Common myeloid progenitor, CD34-positive (primary cell): ENCODE results near the gene RCL1.

Experiments used
- CTCF ChIA-PET: fragments of 350-600 bp; sonication (Branson Sonifier 250); formaldehyde crosslinking; loops from one replicate; lab custom pipeline; 2021; ENCODE audit warnings: antibody characterized with exemption; lab: Charles Lee
- POLR2A ChIA-PET: fragments of 350-600 bp; sonication (Branson Sonifier 250); formaldehyde crosslinking; loops from one replicate; lab custom pipeline; 2021; ENCODE audit warnings: antibody characterized with exemption; lab: Charles Lee
- DNase-seq, 3 donors: peaks; one replicate each; pipeline versions ENCODE4 v3.0.0 to v3.0.0-alpha.2; 2013
- H3K27ac ChIP-seq, 2 experiments: 1 replicate in 1 of 2; 2 replicates in 1 of 2; pipeline ENCODE4 v1.7.0; 2013; ENCODE audit warnings: inconsistent platforms in 2 of 2, low read length in 2 of 2, mild to moderate bottlenecking in 2 of 2, low read depth in 1 of 2, moderate library complexity in 1 of 2; ENCODE audit not compliant: severe bottlenecking in 2 of 2, insufficient read depth in 1 of 2, poor library complexity in 1 of 2
- H3K27me3 ChIP-seq, 5 experiments: replicated peaks in 2 of 5; 1 replicate in 3 of 5; 2 replicates in 2 of 5; pipeline versions ENCODE4 v1.6.1 to v1.7.0; 2013; ENCODE audit warnings: low read length in 4 of 5, mild to moderate bottlenecking in 2 of 5, moderate library complexity in 2 of 5, inconsistent platforms in 1 of 5; ENCODE audit not compliant: insufficient read depth in 5 of 5, control insufficient read depth in 4 of 5
- H3K36me3 ChIP-seq, 4 experiments: 1 replicate in 2 of 4; 2 replicates in 2 of 4; pipeline versions ENCODE4 v1.6.1 to v1.7.0; 2013; ENCODE audit warnings: low read length in 3 of 4, control low read depth in 1 of 4, mild to moderate bottlenecking in 1 of 4; ENCODE audit not compliant: control insufficient read depth in 4 of 4, insufficient read depth in 4 of 4
- H3K4me1 ChIP-seq, 4 experiments: 1 replicate in 3 of 4; 2 replicates in 1 of 4; pipeline versions ENCODE4 v1.6.1 to v1.7.1; 2013; ENCODE audit warnings: low read length in 3 of 4, mild to moderate bottlenecking in 3 of 4, control low read depth in 1 of 4, inconsistent platforms in 1 of 4, moderate library complexity in 1 of 4; ENCODE audit not compliant: control insufficient read depth in 4 of 4, insufficient read depth in 4 of 4; ENCODE audit errors: control extremely low read depth in 1 of 4
- H3K4me3 ChIP-seq, 7 experiments: 1 replicate in 4 of 7; 2 replicates in 3 of 7; pipeline versions ENCODE4 v1.5.1 to v1.7.0; 2013; ENCODE audit warnings: mild to moderate bottlenecking in 7 of 7, low read length in 6 of 7, moderate library complexity in 6 of 7, inconsistent platforms in 2 of 7, low read depth in 2 of 7, control low read depth in 1 of 7; ENCODE audit not compliant: insufficient read depth in 4 of 7, control insufficient read depth in 1 of 7; ENCODE audit errors: extremely low read depth in 1 of 7
- H3K9me3 ChIP-seq, 5 experiments: 1 replicate in 4 of 5; 2 replicates in 1 of 5; pipeline versions ENCODE4 v1.6.1 to v1.7.1; 2013; ENCODE audit warnings: low read length in 4 of 5, mild to moderate bottlenecking in 2 of 5, inconsistent platforms in 1 of 5, low read depth in 1 of 5, moderate library complexity in 1 of 5; ENCODE audit not compliant: control insufficient read depth in 4 of 5, insufficient read depth in 2 of 5; ENCODE audit errors: control extremely low read depth in 1 of 5
- WGBS: methylation state at CpG from one replicate; pipeline ENCODE4 v1.1.5; 2013; ENCODE audit not compliant: insufficient coverage; 5-methylcytosine and 5-hydroxymethylcytosine counted together

RCL1 gene

DNA sequence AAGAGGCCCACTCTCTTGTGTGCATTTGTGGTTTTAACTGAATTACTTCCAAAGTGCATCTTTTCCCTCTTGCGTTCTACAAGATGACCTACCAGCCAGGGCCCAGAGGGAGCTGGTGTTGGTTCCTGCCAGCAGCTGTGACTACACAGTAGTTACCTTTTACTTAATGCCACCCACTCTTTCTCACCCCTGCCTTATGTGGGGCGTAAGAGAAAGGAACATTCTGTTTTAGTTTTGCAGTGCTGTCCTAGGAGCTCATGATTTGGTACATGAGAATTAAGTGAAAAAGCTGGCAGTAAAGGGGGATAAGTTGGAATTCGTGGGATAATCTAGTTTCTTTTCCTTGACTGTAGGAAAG lies 45.4 kb downstream of the RCL1 start:
- Histone ChIP-seq H3K4me3 (no peak overlapping the region), H3K36me3 (peaks cover 6 to 63% (median 31%) of the 10 kb centered on the region in 4 experiments), H3K27ac (no peak overlapping the region), H3K27me3 (no peaks in the 10 kb centered on the region), H3K4me1 (no peaks in the 10 kb centered on the region), H3K9me3 (no peaks in the 10 kb centered on the region)
- no peak for DNase-seq
- POLR2A ChIA-PET: no interaction called here
- no CpG with 5 or more reads among the region's 3 CpGs for WGBS
- CTCF ChIA-PET: interaction anchor here (0.7 to 1.5 kb wide), 5 partner anchors 10 to 76 kb away, joined by 3 to 4 read pairs (median 4); no protein-coding TSS in a partner anchor

- DNase-seq: no peak
- ChIA-PET POLR2A (interaction anchor here (0.6 kb wide), 1 partner anchor 72 kb away, joined by 3 read pairs; no protein-coding TSS in a partner anchor), CTCF (interaction anchor here (1.5 kb wide), 2 partner anchors 15 to 70 kb away, joined by 4 read pairs; no protein-coding TSS in a partner anchor)
- Histone ChIP-seq H3K36me3 (peaks cover 7 to 68% (median 32%) of the 10 kb centered on the region in 4 experiments), H3K4me3 (no peak overlapping the region), H3K27ac (no peak overlapping the region), H3K27me3 (no peaks in the 10 kb centered on the region), H3K9me3 (no peaks in the 10 kb centered on the region), H3K4me1 (no peaks in the 10 kb centered on the region)
- WGBS: 100% methylated on average over 1 of the region's 1 CpG
These were observed 46.7 kb downstream of the RCL1 start for GRCh38 chr9:4839470-4839912.

DNA sequence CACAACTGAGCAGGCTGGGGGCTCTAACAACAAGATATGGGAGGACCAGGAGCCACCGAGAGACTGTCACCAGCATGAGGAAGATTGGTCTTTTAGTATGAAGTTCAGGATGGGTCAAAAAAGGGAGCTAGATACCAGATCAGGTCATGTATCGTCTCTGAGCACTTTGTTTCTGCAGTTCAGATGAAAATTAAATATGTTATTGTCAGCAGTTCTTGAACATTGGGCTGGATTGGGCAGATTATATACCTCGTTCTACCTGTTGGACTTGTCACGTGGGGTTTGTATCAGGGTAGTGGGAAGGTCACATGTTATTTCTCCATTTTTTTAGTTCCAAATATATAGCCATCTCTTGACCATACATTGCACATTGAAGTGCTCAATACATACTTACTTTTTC lies 47.3 kb downstream of the RCL1 start:
- POLR2A ChIA-PET: no interaction called here
- no peak for DNase-seq
- CTCF ChIA-PET: no interaction called here
- Histone ChIP-seq H3K9me3 (no peaks in the 10 kb centered on the region), H3K27me3 (no peaks in the 10 kb centered on the region), H3K4me3 (no peak overlapping the region), H3K36me3 (peaks cover 8 to 68% (median 35%) of the 10 kb centered on the region in 4 experiments), H3K4me1 (no peaks in the 10 kb centered on the region), H3K27ac (no peak overlapping the region)
- 100% methylated on average over 1 of the region's 4 CpGs for WGBS

DNA sequence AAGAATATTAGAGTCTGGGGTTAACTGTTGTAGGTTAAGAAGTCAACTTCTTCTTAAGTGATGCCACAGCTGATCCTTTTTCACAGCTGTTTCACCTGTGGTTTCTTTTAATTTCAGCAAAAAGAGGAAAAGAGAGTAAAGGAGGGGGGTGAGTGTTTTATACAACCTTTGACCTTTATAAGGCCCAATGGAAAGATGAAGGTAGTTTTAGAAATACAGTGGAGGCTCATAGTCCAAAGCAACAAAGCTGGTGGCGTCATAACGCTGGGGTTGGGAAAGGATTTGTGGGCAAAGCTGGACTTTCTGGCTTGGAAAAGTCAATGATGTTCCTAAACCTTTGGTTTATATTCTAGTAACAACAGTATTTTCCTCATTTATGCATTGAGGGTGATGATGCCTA lies 49.5 kb downstream of the RCL1 start:
- ChIA-PET POLR2A (interaction anchor here (0.5 kb wide), 1 partner anchor 1322 kb away, joined by 3 read pairs; no protein-coding TSS in a partner anchor), CTCF (no interaction called here)
- Histone ChIP-seq H3K4me3 (no peak overlapping the region), H3K27ac (no peak overlapping the region), H3K9me3 (no peaks in the 10 kb centered on the region), H3K36me3 (peaks cover 11 to 69% (median 37%) of the 10 kb centered on the region in 4 experiments), H3K4me1 (no peaks in the 10 kb centered on the region), H3K27me3 (no peaks in the 10 kb centered on the region)
- DNase-seq: no peak
- 100% methylated on average over 2 of the region's 2 CpGs for WGBS

DNA sequence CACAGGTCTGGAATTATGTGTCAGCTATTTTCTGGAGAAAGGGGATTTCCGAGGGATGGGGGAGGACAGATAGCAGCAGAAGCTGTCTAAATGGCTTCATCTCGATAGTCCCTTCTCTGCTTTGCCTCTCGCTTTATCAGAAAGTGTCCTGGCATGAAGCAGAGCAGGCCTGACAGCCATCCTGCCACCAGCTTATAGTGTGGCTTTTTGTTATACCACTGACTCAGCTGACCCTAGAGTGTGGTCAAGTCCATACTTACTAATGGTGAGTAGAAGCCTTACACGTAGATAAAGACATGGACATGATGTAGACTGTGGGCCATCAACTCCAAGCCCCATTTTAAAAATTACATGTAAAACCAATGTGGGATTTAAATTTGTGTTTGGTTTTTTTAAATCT lies 50.0 kb downstream of the RCL1 start:
- ChIA-PET POLR2A (no interaction called here), CTCF (no interaction called here)
- no peaks in the 10 kb centered on the region for H3K27me3 ChIP-seq
- no peak overlapping the region for H3K27ac ChIP-seq
- DNase-seq: no peak
- H3K36me3 ChIP-seq: peaks cover 11 to 70% (median 39%) of the 10 kb centered on the region in 4 experiments
- H3K4me1 ChIP-seq: no peaks in the 10 kb centered on the region
- WGBS: 100% methylated on average over 3 of the region's 4 CpGs
- H3K9me3 ChIP-seq: no peaks in the 10 kb centered on the region
- H3K4me3 ChIP-seq: no peak overlapping the region

DNA sequence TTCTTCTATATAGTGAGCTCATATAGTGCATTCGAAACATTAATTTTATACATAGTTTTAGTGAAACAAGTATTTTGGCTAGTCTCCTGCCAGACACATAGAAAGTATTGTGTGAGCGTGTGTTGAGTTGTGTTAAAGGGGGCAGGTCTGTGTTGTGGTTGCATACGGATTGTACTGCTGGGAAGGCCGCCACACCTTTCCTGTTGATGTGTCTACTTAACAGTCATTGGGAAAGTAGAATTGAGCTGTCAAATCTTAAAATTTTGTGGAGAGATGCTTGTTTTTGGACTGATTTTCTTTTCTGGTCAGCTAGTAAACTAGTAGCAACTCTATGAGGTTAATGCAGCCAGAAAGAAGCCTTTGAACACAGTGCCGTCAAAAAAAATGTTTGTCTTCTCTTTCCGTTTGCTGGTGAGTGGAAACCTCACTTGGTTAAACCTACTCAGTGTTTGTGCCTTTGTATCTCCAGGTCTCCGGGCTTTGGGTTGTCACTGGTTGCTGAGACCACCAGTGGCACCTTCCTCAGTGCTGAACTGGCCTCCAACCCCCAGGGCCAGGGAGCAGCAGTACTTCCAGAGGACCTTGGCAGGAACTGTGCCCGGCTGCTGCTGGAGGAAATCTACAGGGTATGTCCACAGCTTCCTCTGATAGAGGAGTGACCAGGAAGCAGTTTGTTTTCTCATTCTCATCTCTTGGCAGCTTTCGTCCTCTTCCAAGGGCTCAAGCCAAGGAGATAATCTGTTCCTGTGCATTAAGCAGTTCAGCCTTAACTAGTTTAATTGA lies 51.5 kb downstream of the RCL1 start:
- Histone ChIP-seq H3K36me3 (peaks cover 9 to 70% (median 40%) of the 10 kb centered on the region in 4 experiments), H3K27ac (no peak overlapping the region), H3K4me3 (no peak overlapping the region), H3K9me3 (no peaks in the 10 kb centered on the region), H3K27me3 (no peaks in the 10 kb centered on the region), H3K4me1 (peaks cover 0 to 2% (median 0%) of the 10 kb centered on the region in 4 experiments)
- WGBS: 98% methylated on average over 7 of the region's 9 CpGs
- POLR2A ChIA-PET: no interaction called here
- no peak for DNase-seq
- CTCF ChIA-PET: interaction anchor here (0.6 kb wide), 1 partner anchor 27 kb away, joined by 3 read pairs; no protein-coding TSS in a partner anchor

GRCh38 chr9:4849369-4849768 lies 56.6 kb downstream of the RCL1 start:
- Histone ChIP-seq H3K36me3 (peaks cover 18 to 70% (median 44%) of the 10 kb centered on the region in 4 experiments), H3K27me3 (no peaks in the 10 kb centered on the region), H3K27ac (no peak overlapping the region), H3K4me1 (peaks cover 0 to 2% (median 0%) of the 10 kb centered on the region in 4 experiments), H3K9me3 (no peaks in the 10 kb centered on the region), H3K4me3 (no peak overlapping the region)
- 97% methylated on average over 5 of the region's 5 CpGs for WGBS
- POLR2A ChIA-PET: no interaction called here
- CTCF ChIA-PET: interaction anchor here (0.6 to 0.9 kb wide), 3 partner anchors 9 to 90 kb away, joined by 3 read pairs; no protein-coding TSS in a partner anchor
- no peak for DNase-seq
